ENCODE measurements around the gene AKAP8L. TPM values are rescaled to one million over a fixed set of nuclear protein-coding genes. Genes with fewer than 3 reads are reported as not detected.

The AKAP8L gene
- total RNA-seq, 1 experiment from 2014 or later, result 94.0 TPM

- CTCF ChIA-PET, result no interaction called here
- intact Hi-C loops (cut with micrococcal nuclease; ENCODE audit: unreplicated experiment), result no loop called here
- no peak for DNase-seq
- Mint-ChIP-seq H3K36me3 (ENCODE audit: insufficient read depth, unreplicated experiment) (peaks cover 2% of the 10 kb centered on the region), H3K4me3 (ENCODE audit: low read depth, unreplicated experiment) (no peak overlapping the region), H3K4me1 (ENCODE audit: low read depth, unreplicated experiment) (peaks cover 1% of the 10 kb centered on the region), H3K9me3 (ENCODE audit: low read depth, unreplicated experiment) (no peaks in the 10 kb centered on the region), H3K27ac (ENCODE audit: unreplicated experiment) (no peak overlapping the region), H3K27me3 (ENCODE audit: unreplicated experiment) (peaks cover 26% of the 10 kb centered on the region)
- BruUV-seq (replicated peaks), result no TSS peak
- no peak for TF ChIP-seq CTCF (IDR thresholded peaks at IDR 0.05; ENCODE audit: unreplicated experiment)
These were observed 26.4 kb upstream of the AKAP8L start for GRCh38 chr19:15445227-15445605.

- intact Hi-C loops (cut with micrococcal nuclease; ENCODE audit: unreplicated experiment), result no loop called here
- no peak for DNase-seq
- BruUV-seq (replicated peaks), result no TSS peak
- Mint-ChIP-seq H3K36me3 (ENCODE audit: insufficient read depth, unreplicated experiment) (no peaks in the 10 kb centered on the region), H3K27ac (ENCODE audit: unreplicated experiment) (no peak overlapping the region), H3K4me3 (ENCODE audit: low read depth, unreplicated experiment) (no peak overlapping the region), H3K27me3 (ENCODE audit: unreplicated experiment) (peaks cover 26% of the 10 kb centered on the region), H3K4me1 (ENCODE audit: low read depth, unreplicated experiment) (no peaks in the 10 kb centered on the region), H3K9me3 (ENCODE audit: low read depth, unreplicated experiment) (no peaks in the 10 kb centered on the region)
- CTCF ChIA-PET, result no interaction called here
- TF ChIP-seq CTCF (IDR thresholded peaks at IDR 0.05; ENCODE audit: unreplicated experiment), result no peak
These were observed 25.9 kb upstream of the AKAP8L start for GRCh38 chr19:15444505-15445226.

GRCh38 chr19:15443838-15444237, 25.1 kb upstream of the AKAP8L start:
- no peak overlapping the region for H3K4me3 Mint-ChIP-seq (ENCODE audit: low read depth, unreplicated experiment)
- intact Hi-C loops (cut with micrococcal nuclease; ENCODE audit: unreplicated experiment), result no loop called here
- CTCF ChIA-PET, result no interaction called here

GRCh38 chr19:15443325-15443724, 24.5 kb upstream of the AKAP8L start:
- Mint-ChIP-seq H3K36me3 (ENCODE audit: insufficient read depth, unreplicated experiment) (no peaks in the 10 kb centered on the region), H3K27me3 (ENCODE audit: unreplicated experiment) (peaks cover 17% of the 10 kb centered on the region), H3K4me3 (ENCODE audit: low read depth, unreplicated experiment) (no peak overlapping the region), H3K4me1 (ENCODE audit: low read depth, unreplicated experiment) (no peaks in the 10 kb centered on the region), H3K27ac (ENCODE audit: unreplicated experiment) (no peak overlapping the region), H3K9me3 (ENCODE audit: low read depth, unreplicated experiment) (no peaks in the 10 kb centered on the region)
- TF ChIP-seq CTCF (IDR thresholded peaks at IDR 0.05; ENCODE audit: unreplicated experiment), result no peak
- intact Hi-C loops (cut with micrococcal nuclease; ENCODE audit: unreplicated experiment), result no loop called here
- no TSS peak for BruUV-seq (replicated peaks)
- CTCF ChIA-PET, result no interaction called here
- DNase-seq, result no peak

More at GRCh38 chr19:15443838-15444237, 25.1 kb upstream of the AKAP8L start:
- H3K27ac Mint-ChIP-seq (ENCODE audit: unreplicated experiment), result no peak overlapping the region
- H3K27me3 Mint-ChIP-seq (ENCODE audit: unreplicated experiment), result peaks cover 22% of the 10 kb centered on the region
- TF ChIP-seq CTCF (IDR thresholded peaks at IDR 0.05; ENCODE audit: unreplicated experiment), result no peak
- H3K4me1 Mint-ChIP-seq (ENCODE audit: low read depth, unreplicated experiment), result no peaks in the 10 kb centered on the region
- H3K36me3 Mint-ChIP-seq (ENCODE audit: insufficient read depth, unreplicated experiment), result no peaks in the 10 kb centered on the region
- no peak for DNase-seq
- no peaks in the 10 kb centered on the region for H3K9me3 Mint-ChIP-seq (ENCODE audit: low read depth, unreplicated experiment)
- no TSS peak for BruUV-seq (replicated peaks)
